Transverse colon (tissue), 4 donors: ENCODE measurements around the gene YBX2.

Experiments
- POLR2AphosphoS5 ChIP-seq, 3 donors: sonication (generic); formaldehyde crosslinking; IDR thresholded peaks; one replicate each; pipeline ENCODE4 v1.6.1; 2016; ENCODE audit warnings: antibody characterized with exemption in 3 of 3
- TF ChIP-seq, protein P1 (sequence below), 5 experiments: fragments of 200-600 bp in 3 of 5; fragments of 450-650 bp in 2 of 5; sonication (generic) in 3 of 5; IDR thresholded peaks; 1 replicate in 2 of 5; 2 replicates in 3 of 5; pipeline ENCODE4 v1.5.1; 2016 to 2017; ENCODE audit warnings: antibody characterized with exemption in 5 of 5, inconsistent platforms in 3 of 5, mild to moderate bottlenecking in 2 of 5, moderate library complexity in 1 of 5

DNA sequence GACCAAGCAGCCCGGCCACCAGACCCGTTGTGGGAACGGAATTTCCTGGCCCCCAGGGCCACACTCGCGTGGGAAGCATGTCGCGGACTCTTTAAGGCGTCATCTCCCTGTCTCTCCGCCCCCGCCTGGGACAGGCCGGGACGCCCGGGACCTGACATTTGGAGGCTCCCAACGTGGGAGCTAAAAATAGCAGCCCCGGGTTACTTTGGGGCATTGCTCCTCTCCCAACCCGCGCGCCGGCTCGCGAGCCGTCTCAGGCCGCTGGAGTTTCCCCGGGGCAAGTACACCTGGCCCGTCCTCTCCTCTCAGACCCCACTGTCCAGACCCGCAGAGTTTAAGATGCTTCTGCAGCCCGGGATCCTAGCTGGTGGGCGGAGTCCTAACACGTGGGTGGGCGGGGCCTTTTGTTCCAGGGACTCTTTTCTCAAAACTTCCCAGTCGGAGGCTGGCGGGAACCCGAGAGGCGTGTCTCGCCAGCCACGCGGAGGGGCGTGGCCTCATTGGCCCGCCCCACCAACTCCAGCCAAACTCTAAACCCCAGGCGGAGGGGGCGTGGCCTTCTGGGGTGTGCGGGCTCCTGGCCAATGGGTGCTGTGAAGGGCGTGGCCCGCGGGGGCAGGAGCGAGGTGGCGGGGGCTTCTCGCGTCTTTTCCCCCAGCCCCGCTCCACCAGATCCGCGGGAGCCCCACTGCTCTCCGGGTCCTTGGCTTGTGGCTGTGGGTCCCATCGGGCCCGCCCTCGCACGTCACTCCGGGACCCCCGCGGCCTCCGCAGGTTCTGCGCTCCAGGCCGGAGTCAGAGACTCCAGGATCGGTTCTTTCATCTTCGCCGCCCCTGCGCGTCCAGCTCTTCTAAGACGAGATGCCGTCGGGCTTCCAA is 13.1 kb downstream of the YBX2 start, which contains the start of gene SLC2A4:
- TF ChIP-seq, protein P1, sequence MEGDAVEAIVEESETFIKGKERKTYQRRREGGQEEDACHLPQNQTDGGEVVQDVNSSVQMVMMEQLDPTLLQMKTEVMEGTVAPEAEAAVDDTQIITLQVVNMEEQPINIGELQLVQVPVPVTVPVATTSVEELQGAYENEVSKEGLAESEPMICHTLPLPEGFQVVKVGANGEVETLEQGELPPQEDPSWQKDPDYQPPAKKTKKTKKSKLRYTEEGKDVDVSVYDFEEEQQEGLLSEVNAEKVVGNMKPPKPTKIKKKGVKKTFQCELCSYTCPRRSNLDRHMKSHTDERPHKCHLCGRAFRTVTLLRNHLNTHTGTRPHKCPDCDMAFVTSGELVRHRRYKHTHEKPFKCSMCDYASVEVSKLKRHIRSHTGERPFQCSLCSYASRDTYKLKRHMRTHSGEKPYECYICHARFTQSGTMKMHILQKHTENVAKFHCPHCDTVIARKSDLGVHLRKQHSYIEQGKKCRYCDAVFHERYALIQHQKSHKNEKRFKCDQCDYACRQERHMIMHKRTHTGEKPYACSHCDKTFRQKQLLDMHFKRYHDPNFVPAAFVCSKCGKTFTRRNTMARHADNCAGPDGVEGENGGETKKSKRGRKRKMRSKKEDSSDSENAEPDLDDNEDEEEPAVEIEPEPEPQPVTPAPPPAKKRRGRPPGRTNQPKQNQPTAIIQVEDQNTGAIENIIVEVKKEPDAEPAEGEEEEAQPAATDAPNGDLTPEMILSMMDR (IDR thresholded peaks at IDR 0.05) = no peak
- peak; percentile 57 to 73 (median 59) for TF ChIP-seq POLR2AphosphoS5 (IDR thresholded peaks at IDR 0.05)
